ENCODE measurements around the gene NOXRED1. TPM values are rescaled to one million over a fixed set of nuclear protein-coding genes. Genes with fewer than 3 reads are reported as not detected.

NOXRED1 gene
- total and polyA plus RNA-seq, 10 of the 15 experiments (the other 5 are each of a cell fraction or from before 2014, with no cell fraction given), result 0.06 to 0.62 (median 0.14) TPM

DNA sequence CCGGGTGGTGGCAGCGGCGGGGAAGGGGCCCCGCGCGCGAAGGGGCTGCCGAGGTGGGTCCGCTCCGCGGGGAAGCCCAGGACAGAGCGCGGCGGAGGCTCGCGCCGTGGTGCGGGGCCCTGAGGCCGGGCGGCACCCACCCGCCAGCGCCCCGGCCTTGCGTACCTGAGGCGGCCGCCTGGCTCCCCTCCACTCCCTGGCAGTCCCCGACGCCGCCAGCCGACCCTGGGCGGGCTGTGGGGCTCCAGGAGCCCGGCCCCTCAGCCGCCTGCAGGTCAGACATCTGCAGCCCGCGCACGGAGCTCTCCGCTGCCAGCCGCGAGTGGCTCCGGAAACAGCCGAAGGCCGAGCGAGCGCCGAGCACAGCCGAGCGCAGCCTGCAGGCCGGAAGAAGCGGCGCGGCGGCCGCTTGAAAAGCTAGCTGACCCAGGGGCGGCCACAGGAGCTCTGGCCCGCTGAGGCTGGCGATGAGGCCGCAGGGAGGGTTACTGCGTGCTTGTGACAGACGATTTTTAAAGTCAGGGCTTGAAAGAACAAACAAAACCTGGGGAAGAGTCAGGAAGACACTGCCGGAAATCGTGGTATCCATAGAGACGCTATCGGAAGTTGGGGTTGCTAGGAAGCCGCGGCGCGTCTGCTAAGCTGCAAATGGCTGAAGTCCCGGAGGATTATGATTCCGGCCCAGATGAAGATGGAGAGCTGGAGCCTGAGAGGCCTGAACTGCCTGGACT, 46.4 kb downstream of the NOXRED1 start, which contains the start of the genes SAMD15 and TMED8 (continued):
- peak; percentile 94 for TF ChIP-seq GATAD2B (conservative IDR thresholded peaks at IDR 0.05; ENCODE audit: low read depth)
- TF ChIP-seq, protein P1, sequence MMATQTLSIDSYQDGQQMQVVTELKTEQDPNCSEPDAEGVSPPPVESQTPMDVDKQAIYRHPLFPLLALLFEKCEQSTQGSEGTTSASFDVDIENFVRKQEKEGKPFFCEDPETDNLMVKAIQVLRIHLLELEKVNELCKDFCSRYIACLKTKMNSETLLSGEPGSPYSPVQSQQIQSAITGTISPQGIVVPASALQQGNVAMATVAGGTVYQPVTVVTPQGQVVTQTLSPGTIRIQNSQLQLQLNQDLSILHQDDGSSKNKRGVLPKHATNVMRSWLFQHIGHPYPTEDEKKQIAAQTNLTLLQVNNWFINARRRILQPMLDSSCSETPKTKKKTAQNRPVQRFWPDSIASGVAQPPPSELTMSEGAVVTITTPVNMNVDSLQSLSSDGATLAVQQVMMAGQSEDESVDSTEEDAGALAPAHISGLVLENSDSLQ (IDR thresholded peaks at IDR 0.05), result peak; percentile 56; the same call in 1 of the 2 replicates
- TF ChIP-seq SRF (IDR thresholded peaks at IDR 0.05; ENCODE audit: low read depth in 2 of 2, low read length in 2 of 2), result no peak
- no peak for TF ChIP-seq MTA3 (IDR thresholded peaks at IDR 0.05; ENCODE audit: borderline replicate concordance, low read length)
- TF ChIP-seq, protein P2, sequence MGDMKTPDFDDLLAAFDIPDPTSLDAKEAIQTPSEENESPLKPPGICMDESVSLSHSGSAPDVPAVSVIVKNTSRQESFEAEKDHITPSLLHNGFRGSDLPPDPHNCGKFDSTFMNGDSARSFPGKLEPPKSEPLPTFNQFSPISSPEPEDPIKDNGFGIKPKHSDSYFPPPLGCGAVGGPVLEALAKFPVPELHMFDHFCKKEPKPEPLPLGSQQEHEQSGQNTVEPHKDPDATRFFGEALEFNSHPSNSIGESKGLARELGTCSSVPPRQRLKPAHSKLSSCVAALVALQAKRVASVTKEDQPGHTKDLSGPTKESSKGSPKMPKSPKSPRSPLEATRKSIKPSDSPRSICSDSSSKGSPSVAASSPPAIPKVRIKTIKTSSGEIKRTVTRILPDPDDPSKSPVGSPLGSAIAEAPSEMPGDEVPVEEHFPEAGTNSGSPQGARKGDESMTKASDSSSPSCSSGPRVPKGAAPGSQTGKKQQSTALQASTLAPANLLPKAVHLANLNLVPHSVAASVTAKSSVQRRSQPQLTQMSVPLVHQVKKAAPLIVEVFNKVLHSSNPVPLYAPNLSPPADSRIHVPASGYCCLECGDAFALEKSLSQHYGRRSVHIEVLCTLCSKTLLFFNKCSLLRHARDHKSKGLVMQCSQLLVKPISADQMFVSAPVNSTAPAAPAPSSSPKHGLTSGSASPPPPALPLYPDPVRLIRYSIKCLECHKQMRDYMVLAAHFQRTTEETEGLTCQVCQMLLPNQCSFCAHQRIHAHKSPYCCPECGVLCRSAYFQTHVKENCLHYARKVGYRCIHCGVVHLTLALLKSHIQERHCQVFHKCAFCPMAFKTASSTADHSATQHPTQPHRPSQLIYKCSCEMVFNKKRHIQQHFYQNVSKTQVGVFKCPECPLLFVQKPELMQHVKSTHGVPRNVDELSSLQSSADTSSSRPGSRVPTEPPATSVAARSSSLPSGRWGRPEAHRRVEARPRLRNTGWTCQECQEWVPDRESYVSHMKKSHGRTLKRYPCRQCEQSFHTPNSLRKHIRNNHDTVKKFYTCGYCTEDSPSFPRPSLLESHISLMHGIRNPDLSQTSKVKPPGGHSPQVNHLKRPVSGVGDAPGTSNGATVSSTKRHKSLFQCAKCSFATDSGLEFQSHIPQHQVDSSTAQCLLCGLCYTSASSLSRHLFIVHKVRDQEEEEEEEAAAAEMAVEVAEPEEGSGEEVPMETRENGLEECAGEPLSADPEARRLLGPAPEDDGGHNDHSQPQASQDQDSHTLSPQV (IDR thresholded peaks at IDR 0.05), result no peak
- TF ChIP-seq, protein P3, sequence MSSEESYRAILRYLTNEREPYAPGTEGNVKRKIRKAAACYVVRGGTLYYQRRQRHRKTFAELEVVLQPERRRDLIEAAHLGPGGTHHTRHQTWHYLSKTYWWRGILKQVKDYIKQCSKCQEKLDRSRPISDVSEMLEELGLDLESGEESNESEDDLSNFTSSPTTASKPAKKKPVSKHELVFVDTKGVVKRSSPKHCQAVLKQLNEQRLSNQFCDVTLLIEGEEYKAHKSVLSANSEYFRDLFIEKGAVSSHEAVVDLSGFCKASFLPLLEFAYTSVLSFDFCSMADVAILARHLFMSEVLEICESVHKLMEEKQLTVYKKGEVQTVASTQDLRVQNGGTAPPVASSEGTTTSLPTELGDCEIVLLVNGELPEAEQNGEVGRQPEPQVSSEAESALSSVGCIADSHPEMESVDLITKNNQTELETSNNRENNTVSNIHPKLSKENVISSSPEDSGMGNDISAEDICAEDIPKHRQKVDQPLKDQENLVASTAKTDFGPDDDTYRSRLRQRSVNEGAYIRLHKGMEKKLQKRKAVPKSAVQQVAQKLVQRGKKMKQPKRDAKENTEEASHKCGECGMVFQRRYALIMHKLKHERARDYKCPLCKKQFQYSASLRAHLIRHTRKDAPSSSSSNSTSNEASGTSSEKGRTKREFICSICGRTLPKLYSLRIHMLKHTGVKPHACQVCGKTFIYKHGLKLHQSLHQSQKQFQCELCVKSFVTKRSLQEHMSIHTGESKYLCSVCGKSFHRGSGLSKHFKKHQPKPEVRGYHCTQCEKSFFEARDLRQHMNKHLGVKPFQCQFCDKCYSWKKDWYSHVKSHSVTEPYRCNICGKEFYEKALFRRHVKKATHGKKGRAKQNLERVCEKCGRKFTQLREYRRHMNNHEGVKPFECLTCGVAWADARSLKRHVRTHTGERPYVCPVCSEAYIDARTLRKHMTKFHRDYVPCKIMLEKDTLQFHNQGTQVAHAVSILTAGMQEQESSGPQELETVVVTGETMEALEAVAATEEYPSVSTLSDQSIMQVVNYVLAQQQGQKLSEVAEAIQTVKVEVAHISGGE (CRISPR knock-in tag; IDR thresholded peaks at IDR 0.05), result peak; percentile 68
- TF ChIP-seq, protein P4, sequence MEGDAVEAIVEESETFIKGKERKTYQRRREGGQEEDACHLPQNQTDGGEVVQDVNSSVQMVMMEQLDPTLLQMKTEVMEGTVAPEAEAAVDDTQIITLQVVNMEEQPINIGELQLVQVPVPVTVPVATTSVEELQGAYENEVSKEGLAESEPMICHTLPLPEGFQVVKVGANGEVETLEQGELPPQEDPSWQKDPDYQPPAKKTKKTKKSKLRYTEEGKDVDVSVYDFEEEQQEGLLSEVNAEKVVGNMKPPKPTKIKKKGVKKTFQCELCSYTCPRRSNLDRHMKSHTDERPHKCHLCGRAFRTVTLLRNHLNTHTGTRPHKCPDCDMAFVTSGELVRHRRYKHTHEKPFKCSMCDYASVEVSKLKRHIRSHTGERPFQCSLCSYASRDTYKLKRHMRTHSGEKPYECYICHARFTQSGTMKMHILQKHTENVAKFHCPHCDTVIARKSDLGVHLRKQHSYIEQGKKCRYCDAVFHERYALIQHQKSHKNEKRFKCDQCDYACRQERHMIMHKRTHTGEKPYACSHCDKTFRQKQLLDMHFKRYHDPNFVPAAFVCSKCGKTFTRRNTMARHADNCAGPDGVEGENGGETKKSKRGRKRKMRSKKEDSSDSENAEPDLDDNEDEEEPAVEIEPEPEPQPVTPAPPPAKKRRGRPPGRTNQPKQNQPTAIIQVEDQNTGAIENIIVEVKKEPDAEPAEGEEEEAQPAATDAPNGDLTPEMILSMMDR (IDR thresholded peaks at IDR 0.05 in 2 of 3, conservative IDR thresholded peaks at IDR 0.05 in 1 of 3; ENCODE audit: control insufficient read depth in 2 of 3, extremely low read depth in 1 of 3, insufficient read depth in 1 of 3, low read depth in 3 of 3, low read length in 3 of 3), result peak in 2 of 3 experiments; percentile 25 to 27; a peak in 2 of 6 replicates
- 0 out of 2 replicates have a peak, but pooled peaks have one; percentile 0 for TF ChIP-seq TCF12 (IDR thresholded peaks at IDR 0.05; ENCODE audit: low read depth, low read length)
- TF ChIP-seq, protein P5, sequence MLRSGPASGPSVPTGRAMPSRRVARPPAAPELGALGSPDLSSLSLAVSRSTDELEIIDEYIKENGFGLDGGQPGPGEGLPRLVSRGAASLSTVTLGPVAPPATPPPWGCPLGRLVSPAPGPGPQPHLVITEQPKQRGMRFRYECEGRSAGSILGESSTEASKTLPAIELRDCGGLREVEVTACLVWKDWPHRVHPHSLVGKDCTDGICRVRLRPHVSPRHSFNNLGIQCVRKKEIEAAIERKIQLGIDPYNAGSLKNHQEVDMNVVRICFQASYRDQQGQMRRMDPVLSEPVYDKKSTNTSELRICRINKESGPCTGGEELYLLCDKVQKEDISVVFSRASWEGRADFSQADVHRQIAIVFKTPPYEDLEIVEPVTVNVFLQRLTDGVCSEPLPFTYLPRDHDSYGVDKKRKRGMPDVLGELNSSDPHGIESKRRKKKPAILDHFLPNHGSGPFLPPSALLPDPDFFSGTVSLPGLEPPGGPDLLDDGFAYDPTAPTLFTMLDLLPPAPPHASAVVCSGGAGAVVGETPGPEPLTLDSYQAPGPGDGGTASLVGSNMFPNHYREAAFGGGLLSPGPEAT (IDR thresholded peaks at IDR 0.05; ENCODE audit: low read depth), result 0 out of 2 replicates have a peak, but pooled peaks have one; percentile 22
- TF ChIP-seq SREBF1 (IDR thresholded peaks at IDR 0.05; ENCODE audit: low read length), result no peak
- TF ChIP-seq SUPT20H (IDR thresholded peaks at IDR 0.05; ENCODE audit: borderline replicate concordance, control insufficient read depth, low read depth, low read length), result no peak
- TF ChIP-seq BACH1 (IDR thresholded peaks at IDR 0.05; ENCODE audit: borderline replicate concordance), result peak; percentile 82

Data from GM12878 (cell line).